NOMO-1 treated with dmso at 0.1 percent for 144 hours (cell line): ENCODE measurements around the gene IMPG1.

Source experiments
- DNase-seq: peaks from one replicate; lab custom pipeline; 2025; ENCODE audit not compliant: unreplicated experiment; lab: John Stamatoyannopoulos, UW

Gene IMPG1, protein sequence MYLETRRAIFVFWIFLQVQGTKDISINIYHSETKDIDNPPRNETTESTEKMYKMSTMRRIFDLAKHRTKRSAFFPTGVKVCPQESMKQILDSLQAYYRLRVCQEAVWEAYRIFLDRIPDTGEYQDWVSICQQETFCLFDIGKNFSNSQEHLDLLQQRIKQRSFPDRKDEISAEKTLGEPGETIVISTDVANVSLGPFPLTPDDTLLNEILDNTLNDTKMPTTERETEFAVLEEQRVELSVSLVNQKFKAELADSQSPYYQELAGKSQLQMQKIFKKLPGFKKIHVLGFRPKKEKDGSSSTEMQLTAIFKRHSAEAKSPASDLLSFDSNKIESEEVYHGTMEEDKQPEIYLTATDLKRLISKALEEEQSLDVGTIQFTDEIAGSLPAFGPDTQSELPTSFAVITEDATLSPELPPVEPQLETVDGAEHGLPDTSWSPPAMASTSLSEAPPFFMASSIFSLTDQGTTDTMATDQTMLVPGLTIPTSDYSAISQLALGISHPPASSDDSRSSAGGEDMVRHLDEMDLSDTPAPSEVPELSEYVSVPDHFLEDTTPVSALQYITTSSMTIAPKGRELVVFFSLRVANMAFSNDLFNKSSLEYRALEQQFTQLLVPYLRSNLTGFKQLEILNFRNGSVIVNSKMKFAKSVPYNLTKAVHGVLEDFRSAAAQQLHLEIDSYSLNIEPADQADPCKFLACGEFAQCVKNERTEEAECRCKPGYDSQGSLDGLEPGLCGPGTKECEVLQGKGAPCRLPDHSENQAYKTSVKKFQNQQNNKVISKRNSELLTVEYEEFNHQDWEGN

DNA sequence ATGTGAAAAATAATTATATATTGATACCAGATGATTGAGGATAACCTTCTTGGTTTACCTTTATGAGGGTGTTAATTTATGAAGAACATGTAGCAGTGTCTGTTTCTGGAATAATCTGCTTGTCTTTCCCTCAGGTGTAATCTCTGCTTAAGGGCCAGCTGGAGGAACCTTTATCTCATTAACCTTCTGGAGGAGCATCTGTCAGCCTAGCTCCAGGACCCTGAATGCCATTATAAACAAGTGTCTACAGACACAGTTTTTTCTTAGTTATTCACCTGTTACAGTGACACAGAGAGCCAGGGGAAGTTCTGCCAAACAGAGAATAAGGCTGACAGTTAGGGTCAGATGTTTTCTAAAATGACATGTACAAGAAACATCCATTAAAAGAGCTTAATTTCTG lies at the start of gene IMPG1:
Gene IMPG1 (minus strand): TSS at position 101 of the 400 bp plus-strand sequence. CDS start 174 bp downstream, outside the sequence.
- DNase-seq: no peak

DNA sequence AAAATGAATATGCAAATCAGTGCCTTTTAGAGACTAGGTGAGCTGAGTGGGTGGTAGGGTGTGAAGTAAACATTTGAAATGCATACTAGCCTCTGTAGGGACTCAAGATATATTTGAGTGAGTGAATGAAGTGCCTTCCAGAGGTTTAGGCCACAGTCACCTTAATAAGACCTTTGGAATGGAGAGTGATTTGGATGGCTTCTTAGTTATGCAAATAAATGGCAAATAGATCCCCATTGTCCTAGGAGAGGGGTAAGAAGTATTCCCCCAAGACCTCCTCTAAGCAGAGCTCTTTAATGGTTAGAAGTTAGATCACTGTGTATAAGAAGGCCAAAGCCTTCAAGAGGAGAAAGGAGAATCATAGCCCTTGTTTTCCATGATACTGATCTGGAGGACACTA lies 47.8 kb upstream of the IMPG1 start:
- DNase-seq: no peak

DNA sequence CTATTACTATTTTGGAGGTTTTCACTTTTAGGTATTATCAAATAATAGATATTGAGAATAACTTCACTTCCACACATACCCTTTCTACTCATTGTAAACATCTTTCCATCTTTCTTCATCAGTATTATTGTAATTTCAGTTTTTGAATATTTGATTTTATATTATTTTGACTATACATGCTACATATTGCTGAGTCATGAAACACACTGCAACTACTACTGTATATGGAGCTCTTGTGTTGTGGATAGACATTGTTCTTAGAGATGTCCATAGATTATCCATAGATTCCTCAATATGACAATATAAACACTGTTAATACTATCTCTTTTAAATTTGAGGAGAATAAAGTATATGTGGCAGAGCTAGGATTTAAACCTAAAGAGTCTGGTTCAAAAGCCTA lies 819 bp upstream of the IMPG1 start:
- no peak for DNase-seq

DNA sequence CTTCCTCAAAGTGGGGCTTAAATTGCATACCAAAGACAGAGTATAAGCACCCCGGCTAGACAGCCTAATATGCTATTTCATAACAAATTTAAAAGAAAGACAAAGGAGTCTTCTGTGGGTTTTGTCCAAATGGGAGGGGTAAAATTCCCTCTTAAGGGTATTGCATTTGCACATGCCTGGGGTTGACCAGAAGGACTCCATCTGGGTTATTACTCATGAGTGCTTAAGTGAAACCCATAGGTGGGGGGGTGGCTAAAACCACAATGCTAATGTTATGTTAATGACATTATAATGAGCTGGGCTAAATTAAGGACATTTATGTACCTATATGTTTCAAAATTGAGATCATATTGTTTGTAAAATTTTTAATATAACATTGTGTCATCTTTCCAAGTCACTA lies 15.0 kb downstream of the IMPG1 start:
- DNase-seq: no peak

DNA sequence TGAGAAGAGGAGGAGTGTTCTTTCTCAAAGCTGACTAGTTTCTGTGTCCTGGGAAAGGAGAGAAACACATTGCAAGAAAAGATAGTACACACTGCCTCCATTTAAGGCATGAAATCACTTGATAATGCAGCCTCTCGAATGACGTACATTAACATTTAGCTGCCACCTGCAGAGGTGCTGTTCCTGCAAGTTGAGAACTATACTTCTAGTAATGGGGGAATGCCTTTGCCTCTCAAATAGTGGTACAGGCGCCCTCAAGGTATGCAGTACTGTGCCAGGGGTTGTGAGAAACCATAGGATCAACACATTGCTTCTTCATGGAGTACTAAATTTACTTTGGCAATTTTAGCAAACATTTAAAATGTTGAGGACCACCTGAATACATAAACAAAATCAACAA lies 20.1 kb downstream of the IMPG1 start:
- no peak for DNase-seq

DNA sequence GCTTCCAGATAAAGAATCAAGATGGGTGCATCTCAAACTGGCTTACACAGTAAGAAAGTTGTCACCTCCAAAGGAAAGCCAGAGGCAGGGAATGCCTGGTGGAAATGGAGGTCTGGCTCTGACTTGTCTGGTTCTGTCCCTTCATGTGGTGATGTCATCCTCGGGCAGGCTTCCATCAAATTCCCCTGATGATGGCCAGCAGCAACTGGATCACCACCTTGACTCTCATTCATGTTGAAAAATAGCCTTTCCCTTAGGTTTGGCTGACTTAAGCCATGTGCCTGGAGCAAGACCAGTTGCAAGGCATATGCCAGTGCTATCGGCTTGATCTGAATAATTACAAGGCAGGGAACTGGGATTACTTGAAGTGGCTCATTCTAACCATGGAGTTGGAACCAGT lies 28.8 kb downstream of the IMPG1 start:
- no peak for DNase-seq

DNA sequence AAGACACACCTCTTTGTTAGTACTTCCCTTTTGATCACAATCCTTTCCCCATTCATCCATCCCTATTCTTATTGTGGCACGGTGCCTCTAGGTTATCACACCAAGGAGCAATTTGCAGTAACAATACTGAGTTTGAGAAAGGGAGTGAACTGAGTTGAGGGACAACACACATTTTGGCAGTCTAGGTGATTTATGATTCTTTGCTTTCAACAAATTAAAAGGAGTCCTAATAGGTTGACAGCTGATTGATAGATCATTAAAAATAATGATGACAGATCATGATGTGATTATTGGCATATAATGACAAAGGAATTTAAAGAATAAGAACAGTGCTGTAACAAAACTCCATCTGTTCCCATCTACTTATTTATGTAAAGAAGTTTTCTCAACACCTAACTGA lies 36.7 kb downstream of the IMPG1 start:
- DNase-seq: no peak

DNA sequence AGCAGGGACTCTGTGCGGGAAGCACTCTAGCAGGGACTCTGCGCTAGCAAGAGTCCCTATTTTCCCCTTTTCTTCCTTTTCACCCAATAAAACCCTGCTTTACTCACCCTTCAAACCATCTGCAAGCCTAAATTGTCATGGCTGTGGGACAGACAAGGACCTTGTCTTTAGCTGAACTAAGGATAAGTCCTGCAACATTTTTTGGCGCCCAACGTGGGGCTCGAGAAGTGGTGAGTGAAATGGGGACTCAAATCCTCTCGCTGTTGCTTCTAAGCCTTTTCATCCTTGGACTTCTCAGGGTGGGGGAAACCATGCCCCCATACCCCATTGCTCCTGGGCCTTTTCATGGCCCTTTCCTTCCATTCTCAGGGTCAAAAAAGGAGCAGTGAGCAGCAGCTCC lies 46.4 kb downstream of the IMPG1 start:
- no peak for DNase-seq

DNA sequence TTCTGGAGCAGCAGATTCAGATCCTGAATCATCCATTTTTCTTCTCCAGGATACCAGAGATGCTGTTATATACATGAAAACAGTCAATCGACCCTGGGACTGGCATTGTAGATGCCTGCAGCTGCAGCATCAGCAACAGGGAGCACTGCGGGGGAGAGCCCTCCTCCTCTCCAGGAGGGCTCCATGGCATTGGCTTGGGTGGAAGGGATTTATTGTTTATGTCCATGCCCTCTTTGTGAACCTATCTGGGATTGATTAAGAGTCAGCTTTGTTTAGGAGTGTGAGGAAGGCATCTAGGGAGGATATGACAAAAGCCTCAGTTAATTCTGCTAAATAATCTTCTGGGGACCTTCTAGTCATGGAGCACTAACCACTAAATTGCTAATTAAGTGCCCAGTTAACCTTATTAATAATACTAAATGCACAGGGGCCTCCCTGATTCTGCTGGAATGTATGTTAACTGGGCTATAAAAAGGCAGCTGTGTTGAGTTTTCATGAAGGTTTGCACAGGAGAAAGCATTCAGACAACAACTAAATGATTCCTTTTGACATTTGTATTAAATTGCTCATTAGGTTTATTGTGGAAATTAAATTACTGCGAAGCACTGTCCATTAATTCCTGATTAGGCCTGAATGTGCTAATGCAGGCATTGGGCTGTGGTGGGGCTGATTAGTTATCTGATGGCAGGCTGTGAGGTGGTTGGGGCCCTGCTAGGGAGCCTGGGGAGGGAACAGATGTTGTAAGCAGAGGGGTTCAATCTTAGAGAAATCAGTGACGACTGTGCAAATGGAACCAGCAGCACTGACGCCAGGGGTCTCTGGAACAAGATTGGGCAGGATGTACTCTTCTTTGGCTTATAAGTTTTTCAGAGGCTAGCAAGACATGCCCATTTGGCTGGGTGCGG lies 57.6 kb downstream of the IMPG1 start:
- no peak for DNase-seq

DNA sequence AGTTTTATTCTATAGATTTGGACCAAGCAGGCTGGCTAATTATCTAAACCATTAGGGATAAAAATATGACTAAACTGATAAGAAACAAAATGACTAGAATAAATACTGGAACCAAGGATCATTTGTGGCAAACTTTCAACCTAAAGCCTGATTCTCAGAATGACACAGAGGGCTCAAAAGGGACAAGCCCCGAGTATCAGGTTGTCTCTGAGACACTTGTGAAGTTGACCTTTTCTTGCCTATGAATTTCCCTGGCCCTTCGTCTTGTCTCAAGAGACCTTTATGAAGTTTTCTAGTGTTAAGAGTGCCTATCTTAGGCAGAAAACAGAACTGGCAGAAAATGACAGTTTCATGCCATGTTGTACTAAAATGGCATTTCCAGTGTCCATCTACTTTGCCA lies 68.3 kb downstream of the IMPG1 start:
- DNase-seq: no peak

DNA sequence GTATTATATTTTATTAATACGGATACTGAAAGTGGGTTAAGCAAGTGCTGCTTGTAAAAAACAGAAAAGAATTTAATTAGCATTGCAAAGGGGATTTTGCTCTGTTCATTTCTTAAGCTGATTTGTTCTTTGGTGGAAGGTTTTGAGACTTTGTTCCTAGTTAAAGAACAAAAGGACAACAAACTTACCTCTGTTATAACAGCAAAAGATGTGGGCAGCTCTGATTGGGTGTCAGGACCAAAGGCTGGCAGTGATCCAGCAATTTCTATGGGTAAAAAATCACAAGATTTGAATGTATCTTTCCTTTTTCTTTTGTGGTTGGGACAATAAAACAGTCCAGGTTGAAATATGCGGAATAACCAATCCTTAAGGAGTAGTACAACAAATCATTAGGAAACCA lies 68.8 kb downstream of the IMPG1 start:
- no peak for DNase-seq

DNA sequence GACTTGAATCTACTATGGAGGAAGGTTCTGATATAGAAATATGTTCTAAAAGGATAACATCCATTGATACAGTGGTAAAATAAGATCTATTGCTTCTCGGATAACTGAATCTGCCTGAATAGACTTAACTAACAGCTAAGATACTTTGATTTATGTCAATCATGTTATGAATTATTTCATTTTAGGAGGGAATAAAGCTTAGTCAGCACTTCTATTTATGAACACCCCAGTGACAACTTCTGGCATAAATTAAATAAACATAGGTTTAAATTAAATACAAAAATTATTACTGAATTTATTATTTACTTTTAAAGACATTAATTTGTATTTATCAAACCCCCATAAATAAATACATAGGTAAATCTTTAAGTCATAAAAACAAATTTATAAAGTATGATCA lies 69.3 kb downstream of the IMPG1 start:
- DNase-seq: no peak

DNA sequence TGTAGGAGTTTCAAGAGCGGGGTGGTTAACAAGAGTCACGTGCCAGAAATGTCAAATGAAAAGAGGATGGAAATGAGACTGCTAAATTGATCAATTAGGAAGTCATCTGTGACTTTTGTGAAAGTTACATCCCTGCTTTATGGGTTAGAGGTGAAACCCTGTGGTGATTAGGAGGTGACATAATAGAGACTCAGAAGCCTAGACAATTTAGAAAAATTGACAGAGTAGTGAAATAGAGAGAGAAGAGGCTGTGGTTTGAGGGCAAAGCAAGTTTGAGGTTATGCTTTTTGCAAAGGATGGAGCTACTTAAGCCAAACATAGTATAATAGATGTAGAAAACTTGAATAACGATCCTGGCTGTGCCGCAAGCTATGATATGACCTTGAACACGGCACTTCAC lies 71.8 kb downstream of the IMPG1 start:
- DNase-seq: no peak

DNA sequence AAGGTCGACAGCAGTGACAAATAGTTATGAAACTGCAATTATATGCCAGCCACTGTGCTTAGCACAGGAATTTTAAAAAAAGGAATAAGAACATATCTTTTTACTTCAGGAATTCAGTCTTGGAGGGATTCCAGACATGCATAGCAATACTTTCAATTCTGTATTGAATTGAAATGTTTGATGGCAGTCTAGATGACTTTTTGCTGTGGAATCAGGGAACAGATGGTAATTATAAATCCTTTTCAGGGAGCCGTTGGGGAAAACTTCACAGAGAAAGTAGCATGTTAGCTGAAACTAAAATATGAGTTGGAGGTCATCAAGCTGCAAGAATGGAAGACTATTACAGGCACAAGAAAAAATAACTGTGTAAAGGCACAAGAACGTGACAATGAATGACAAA lies 74.8 kb downstream of the IMPG1 start:
- no peak for DNase-seq

DNA sequence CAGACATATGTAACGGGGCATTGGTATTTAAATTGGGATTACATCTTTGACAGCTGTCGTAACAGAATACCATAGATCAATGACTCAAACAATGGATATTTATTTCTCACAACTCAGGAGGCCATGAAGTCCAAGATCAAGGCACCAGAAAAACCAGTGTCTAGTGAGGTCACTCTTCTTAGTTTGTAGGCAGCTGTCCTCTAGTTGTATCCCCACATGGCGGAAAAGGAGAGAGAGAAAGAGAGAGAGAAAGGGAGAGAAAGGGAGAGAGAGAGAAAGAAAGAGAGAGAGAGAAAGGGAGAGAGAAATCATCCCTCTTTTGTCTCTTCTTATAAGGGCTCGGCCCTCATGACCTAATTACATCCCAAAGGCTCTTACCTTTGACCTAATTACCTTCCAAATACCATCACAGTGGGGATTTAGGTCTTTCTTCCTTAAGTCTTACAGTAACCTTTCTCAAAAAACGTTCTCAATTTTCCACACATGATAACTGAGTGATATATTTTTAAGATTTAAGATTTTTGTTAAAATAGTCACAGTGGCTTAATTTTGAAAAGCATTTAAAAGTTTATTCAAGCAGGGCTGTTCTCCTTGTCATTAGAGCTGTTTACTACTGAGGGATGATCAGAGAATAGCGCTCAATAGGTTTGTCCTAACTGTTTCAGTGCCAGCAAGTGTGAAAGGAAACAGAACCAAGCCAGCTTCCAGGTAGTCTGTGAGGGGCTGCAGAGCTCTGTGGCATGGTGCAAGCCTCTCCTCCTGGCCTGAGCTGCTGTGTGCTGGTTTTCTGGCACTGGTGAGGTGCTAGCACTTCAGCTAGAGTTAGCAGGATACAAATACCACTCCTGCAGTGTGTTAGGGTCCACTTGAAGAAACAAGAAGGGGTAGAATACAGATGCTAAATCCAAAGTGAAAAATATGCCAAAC lies 79.0 kb downstream of the IMPG1 start:
- no peak for DNase-seq

DNA sequence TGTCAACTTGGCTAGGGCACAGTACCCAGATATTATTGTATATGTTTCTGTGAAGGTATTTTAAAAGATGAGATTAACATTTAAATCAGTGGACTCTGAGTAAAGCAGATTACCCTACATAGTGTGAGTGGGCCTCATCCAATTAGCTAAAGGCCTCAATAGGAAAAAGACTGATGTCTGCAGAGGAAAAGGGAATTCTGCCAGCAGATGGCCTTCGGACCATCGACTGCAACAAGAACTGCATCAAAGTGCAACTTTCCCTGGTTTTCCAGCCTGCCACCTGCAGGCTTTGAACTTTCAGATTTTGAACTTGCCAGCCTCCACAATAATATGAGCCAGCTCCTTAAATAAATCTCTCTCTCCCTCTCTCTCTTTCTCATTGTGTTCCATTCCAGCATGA lies 80.5 kb downstream of the IMPG1 start:
- DNase-seq: no peak

DNA sequence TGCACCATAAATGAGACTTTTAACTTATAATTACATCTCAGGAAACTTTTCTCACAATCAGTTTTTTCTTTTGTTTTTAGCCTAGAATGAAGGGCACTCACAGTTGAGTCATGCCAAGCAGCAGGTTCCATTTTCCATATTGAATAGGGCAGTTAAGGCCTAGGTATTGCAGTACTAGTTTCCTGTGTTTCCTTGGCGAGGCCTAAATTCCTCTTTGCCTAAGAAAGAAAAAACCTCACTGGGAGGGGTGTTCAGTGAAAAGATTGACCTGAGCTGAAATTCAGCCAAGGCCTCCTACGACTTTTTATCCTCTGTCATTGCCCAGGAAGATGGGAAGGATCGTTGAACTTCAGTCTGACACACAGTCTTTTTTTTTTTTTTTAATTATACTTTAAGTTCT lies 85.5 kb downstream of the IMPG1 start:
- DNase-seq: no peak

DNA sequence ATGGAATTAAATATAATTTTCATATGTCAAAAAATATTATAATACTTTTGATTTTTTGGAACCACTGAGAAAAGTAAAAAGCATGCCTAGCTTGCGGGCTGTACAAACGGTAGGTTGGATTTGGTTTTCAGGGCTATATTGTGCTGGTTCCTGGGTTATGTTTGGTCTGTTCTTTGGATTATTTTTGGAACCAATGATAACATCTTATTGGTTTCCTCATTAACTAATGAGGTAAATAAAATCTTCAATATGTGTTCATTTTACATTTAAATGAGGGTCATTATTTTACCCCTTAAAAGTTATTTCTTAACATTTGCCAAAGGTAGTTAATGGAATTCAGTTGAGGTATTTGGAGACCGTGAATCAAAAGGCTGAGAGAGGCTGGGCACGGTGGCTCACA lies 96.6 kb downstream of the IMPG1 start:
- no peak for DNase-seq

DNA sequence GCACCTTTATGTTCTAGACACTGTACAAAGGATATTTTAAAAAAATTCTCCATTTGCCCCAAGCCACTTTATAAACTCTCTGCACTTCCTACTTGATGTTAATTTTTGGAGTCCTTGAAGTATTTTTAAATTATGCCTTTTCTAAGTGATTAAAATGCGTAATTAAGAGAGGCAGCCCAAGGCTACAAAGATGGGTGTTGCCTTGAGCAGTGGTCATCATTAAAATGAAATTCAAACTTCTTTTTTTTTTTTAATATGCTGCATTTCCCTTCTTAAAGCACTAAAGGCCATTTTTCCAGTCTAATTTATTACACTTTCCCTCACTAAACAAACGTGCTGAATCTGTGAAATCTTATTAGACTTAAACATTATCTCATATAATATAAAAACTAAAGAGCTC lies 102.4 kb downstream of the IMPG1 start:
- DNase-seq: no peak

DNA sequence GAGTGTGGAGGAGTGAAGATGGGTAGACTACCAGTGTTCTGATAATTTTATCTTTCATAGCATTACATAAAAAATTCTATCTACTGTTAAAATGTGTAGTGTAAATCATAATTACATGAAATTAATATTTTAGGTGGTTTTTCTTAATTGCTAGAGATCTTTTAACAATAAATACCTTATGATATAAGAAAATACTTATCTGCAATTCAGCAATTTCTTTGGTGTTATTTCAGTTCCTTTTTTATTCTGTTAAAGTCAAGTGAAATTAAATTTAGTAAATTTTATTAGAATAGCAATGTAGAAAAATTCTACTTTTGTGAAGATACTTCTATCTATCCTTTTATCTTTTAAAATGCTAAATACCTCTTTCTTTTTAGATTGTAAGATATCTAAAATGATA lies 104.3 kb downstream of the IMPG1 start:
- no peak for DNase-seq
